ENCODE data around the gene PNP.

PNP gene

DNA sequence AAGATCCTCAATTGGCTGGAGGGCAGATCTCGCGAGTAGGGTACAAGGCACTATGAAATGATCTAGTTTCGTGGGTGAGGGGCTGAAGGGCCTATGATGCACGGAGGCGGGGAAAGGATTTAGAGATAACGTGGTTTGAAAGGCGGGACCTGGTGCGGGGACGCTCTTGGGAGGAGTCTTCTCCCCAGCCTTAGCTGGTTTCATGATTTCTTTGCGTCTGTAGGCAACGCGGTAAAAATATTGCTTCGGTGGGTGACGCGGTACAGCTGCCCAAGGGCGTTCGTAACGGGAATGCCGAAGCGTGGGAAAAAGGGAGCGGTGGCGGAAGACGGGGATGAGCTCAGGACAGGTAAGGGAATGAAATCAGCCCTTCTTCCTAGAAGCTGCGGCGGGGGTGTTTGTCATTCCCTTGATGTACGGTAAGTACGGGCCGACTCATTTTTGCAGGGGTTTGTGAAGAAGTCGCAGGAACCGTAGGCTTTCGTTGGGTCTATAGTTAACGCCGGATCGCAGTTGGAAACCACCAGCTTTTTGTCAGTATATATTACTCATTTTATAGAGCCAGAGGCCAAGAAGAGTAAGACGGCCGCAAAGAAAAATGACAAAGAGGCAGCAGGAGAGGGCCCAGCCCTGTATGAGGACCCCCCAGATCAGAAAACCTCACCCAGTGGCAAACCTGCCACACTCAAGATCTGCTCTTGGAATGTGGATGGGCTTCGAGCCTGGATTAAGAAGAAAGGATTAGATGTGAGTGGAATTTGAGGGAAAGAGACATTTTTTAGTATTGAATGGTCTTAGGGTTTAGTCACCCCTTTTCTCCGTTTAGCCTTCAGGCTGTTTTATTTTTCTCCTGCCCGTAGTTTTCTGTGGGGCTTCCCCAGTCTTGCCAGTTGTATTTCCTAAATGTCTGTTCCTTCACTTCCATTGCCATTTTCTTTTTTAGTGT is 13.6 kb upstream of the PNP start:
- DNase-seq (ENCODE audit: low spot score): peak; percentile 77

DNA sequence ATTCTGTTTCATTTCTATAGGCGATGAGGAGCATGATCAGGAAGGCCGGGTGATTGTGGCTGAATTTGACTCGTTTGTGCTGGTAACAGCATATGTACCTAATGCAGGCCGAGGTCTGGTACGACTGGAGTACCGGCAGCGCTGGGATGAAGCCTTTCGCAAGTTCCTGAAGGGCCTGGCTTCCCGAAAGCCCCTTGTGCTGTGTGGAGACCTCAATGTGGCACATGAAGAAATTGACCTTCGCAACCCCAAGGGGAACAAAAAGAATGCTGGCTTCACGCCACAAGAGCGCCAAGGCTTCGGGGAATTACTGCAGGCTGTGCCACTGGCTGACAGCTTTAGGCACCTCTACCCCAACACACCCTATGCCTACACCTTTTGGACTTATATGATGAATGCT is 12.2 kb upstream of the PNP start:
- DNase-seq (ENCODE audit: low spot score): no peak

- DNase-seq (ENCODE audit: low spot score): no peak
These were observed 11.0 kb upstream of the PNP start for GRCh38 chr14:20458031-20458789.

DNA sequence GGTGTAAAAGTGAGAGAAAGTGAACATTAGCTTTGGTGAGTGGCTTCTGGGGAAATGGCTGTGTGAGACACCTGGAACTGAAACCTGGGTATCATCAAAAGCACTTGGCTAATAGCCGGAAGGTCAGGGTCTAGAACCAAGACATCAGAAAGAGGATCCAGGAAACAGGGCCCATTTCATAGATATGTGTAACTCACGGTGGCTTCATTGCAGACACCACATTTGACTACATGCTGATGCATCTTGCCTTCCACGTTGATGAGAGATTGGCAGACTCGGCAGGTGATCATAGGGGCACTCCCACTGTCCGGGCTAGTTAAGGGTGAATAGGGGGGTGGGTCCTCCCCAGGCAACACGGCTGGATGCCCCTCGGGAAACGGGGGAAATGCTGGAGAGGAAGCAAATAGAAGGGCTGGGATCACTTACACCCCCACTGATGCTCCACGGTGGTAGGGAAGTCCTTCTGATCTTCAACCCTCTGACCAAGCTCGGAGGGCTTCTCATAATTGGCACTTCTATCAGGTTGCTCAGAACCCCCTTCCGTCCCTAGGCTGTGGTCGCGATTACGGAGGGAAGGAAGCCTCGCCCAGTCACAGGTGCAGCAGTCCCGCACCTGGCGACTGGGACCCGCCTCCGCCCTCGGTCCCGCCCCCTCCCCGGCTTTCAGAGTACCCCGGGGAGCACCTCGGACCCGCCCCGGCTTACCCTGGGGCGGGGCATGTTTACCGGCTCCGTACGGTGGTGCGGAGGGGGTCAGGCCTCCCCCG is 8.6 kb upstream of the PNP start:
- DNase-seq (ENCODE audit: low spot score): no peak

DNA sequence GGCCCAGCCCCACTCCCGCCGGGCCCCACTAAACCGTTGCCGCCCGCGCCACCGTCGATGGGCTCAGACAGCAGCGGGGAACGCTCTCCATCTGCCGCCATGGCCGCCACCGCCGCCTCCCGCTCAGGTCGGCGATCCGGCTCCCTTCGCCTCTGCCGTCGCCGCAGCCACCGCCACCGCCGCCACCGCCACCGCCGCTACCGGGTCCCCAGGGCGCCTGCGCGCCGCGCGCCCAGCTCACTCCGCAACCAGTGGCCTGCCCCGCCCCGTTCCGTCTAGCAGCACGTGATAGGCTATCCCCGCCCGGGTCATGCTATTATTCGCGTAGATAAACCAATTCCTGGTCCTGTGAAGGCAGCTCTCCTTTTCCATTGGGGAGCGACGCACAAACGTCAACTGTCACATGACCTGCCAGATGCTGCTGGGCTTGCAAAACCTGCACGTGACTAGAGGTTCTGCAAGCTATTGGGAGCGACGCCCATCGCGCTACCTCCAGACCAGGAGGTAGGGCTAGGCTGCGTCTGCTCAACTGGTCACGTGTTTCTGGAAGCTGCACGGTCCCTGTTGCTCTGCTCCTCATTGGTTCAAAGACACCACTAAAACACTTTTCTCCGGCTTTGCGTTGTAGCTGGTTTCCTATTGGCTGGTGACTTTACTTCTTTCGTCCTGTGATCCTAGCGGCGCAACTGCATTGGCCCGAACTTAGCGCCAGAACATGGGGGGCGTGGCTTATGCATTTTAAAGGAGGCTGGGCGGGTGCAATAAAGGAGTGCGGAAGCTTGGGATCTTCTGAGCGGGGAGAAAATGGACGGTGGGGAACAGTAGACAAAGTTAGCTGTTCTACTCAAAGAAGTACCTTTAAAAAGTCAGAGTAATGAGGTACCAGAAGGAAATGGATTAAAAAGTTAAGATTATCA is 7.7 kb upstream of the PNP start, which contains the start of gene PIP4P1:
Gene PIP4P1, minus strand, starts transcription at position 210 of the 917 bp plus-strand sequence. Its CDS starts 109 bp downstream, at position 101.
- DNase-seq (ENCODE audit: low spot score): peak; percentile 96

DNA sequence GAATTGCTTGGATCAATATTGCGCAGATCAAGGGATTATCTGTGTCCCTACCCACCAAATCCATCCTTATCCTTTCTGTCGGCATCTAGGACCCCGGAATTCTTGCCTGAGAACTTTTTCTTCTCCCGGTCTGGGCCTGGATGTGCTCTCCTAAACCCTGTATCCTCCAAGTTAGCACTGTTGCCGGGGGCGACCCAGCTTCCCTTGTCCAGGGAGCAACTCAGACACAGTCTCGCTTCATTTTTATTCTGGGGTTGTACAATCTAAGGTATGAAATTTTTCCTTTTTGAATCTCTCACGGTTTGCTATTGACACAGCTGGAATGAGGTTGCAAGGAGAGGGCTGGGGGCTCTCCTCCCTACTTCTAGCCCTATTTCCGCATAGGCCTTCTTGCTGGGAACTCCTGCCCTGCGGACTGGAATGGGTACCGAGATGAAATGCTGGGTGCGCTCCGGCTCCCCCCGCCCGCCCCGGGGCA is 403 bp upstream of the PNP start:
- peak; percentile 25 for DNase-seq (ENCODE audit: low spot score)

GRCh38 chr14:20469890-20470602 is 840 bp downstream of the PNP start:
- DNase-seq (ENCODE audit: low spot score): peak; percentile 70

DNA sequence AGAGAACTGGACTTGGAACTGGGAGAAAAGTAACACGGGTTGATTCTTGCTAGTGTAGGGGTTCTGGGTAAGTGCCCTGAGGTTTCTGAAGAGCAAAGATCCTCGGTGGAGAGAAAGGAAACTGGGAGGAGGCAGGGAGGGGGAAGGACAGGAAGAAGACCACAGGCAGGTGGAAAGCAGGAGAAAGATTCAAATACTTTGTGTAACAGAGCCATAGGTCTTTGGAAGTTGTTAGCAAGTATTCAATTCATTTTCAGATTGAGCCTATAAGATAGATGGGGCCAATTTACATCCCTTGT is 1.3 kb downstream of the PNP start:
- DNase-seq (ENCODE audit: low spot score): no peak

GRCh38 chr14:20472536-20473169 is 3.4 kb downstream of the PNP start:
- no peak for DNase-seq (ENCODE audit: low spot score)

GRCh38 chr14:20476776-20477175 is 7.6 kb downstream of the PNP start:
- no peak for DNase-seq (ENCODE audit: low spot score)

DNA sequence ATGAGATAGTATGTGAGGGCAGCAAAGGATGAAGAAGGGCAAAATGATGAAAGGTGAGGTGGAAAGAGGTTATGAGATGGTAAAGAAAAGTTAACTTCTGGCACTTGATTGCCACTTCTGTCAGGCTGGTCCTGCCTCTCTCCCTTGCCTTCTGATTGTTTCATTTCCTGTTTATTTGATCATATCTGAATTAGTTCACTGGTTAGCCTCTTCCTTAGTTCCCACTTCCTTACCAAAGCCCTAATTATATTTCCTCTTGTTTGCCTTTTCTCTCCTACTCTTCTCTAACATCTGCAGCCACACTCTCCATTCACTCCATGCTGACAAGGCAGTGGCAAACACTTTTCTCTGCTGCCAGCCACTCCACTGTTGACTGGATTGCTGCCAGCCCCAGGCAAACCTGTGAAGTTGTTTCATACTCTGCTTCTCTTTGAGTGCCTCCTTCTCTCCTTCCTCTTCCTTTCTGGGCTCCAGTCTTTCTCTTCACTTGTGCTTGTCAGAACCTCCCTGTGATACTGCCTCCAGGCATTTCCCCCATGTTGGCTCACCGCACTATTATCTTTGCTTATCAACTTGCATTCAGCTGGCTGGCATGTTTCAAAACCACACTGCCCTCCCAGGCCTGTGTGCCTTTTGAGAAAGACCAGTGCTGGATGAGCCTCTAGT is 8.1 kb downstream of the PNP start:
- DNase-seq (ENCODE audit: low spot score): no peak

DNA sequence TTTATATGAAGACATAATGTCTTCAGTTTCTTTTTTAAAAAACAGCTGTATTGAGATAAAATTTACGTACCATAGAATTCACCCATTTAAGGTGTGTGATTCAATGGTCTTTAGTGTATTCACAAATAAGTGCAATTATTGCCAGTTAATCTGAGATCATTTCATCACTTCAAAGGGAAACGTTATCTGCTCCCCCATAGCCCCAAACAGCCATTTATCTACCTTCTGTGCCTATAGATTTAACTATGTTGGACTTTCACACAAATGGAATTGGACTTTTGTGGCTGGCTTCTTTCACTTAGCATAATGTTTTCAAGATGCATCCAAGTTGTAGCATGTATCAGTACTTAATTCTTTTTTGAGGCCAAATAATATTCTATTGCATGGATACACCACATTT is 9.7 kb downstream of the PNP start:
- DNase-seq (ENCODE audit: low spot score): no peak

DNA sequence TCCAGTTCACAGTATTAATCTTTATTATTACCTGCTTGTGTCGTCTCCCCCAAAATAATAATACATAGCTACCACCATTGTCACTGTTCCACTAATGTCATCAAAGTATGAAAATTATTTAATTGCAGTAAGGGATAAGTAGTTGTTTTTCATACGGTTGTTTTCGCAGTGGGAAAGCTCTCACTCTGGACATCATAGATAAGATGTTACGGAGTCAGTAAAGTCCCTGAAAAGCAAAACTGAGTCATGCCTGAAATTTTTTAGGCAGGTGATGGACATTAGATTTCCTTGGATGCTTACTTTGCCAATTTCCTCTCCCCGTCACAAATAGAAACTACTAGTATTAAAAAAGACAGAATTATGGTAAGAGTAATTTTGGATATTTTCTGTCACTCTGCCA is 13.2 kb downstream of the PNP start:
- no peak for DNase-seq (ENCODE audit: low spot score)

DNA sequence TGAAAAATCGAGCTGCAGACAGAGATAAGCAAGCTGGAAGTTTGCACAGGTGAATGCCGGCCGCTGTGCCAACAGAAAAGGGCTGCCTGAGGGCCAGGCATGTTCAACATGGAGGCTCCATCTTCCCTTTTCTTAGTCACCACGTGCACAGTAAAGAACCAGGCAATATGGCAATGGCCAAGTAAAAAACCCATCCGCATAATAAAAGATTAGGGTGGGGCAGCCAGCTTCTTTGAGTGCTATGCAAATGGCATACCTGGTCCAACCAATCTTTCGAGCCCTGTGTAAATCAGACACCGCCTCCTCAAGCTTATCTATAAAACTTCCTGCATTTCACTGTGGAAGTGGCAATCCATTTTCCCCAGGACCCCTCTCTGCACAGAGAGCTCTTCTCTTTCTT is 16.7 kb downstream of the PNP start:
- no peak for DNase-seq (ENCODE audit: low spot score)

GRCh38 chr14:20486684-20487395 is 17.6 kb downstream of the PNP start:
- DNase-seq (ENCODE audit: low spot score): no peak

DNA sequence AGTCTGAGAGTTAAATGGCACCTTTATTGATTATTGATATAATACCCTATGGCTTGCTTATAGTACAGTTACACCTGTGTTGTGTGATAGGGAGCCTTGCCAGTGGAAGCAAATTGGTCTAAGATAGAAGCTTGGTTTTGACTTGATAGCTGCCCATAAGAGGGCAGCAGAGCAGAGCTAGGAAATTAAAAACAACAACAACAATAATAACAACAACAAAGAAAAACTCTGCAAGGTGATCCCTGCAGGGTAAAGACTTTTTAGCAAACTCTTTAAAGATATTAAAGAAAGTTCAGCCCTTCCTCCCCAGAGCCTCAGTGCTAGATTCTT is 18.2 kb downstream of the PNP start:
- no peak for DNase-seq (ENCODE audit: low spot score)

- peak; percentile 17 for DNase-seq (ENCODE audit: low spot score)
These were observed 20.1 kb downstream of the PNP start for GRCh38 chr14:20489093-20489994.

DNA sequence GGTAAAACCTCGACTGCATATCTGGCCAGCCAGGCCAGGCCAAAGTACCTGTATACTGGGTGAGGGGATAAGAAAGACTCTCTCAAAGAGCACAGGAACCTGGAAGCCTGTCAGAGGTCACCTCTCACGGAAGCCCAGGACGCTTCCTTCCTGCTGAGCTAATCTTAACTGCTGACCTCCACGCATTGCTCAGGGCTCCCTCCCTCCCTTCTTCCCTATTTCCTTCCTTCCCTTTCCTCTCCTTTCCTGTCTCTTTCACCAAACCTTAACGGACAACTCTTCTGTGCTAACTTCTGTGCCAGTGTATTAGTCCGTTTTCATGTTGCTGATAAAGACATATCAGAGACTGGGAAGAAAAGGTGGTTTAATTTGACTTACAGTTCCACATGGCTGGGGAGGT is 21.4 kb downstream of the PNP start:
- no peak for DNase-seq (ENCODE audit: low spot score)
